ENCODE results near the gene TENT4A.
A peak's percentile ranks its signal among the peaks of the same experiment; 100 is the strongest.

TENT4A gene

DNA sequence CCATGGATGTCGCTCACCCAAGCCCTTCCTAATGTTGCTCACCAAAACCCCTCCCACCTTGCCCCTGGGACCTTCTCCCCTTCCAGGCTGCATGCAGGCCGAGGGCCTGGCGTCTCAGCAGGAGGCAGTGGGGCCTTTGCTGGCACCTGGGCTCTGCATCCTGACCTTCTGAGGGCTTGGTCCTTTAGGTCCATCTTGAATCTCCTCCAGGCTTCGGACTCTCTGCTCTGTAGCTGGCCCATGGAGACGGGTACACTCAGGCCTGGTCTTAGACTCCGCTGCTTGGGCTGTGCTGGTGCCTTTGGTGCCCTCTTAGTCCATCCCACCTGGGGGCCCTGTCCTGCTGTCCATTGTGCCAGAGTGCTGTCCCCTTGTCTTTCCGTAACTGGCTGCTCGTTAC is 14.0 kb downstream of the TENT4A start:
- no peak for DNase-seq (ENCODE audit: low spot score)
- Histone ChIP-seq H3K23ac (ENCODE audit: low read depth, low read length, poor library complexity) (peak overlapping the region; percentile 25), H3K4me2 (ENCODE audit: insufficient read depth, low read length, poor library complexity, severe bottlenecking) (no peak overlapping the region), H3K4me3 (ENCODE audit: low read length in 2 of 2) (no peak overlapping the region), H3K4me1 (ENCODE audit: control insufficient read depth in 2 of 2, insufficient read depth in 1 of 2, low read depth in 1 of 2, low read length in 2 of 2) (peaks cover 17 to 19% of the 10 kb centered on the region in 2 donors), H4K91ac (ENCODE audit: low read depth, low read length, poor library complexity) (no peak overlapping the region), H2BK120ac (ENCODE audit: low read depth, low read length) (no peak overlapping the region), H2AK5ac (ENCODE audit: low read depth, low read length) (peak overlapping the region; percentile 54), H3K27me3 (ENCODE audit: control insufficient read depth in 3 of 3, insufficient read depth in 3 of 3, low read depth in 1 of 3, low read length in 3 of 3) (no peaks in the 10 kb centered on the region), H2BK5ac (ENCODE audit: low read length) (peak overlapping the region; percentile 54), H2BK15ac (ENCODE audit: low read length) (no peak overlapping the region), H3K27ac (replicated peaks; ENCODE audit: low read length) (no peak overlapping the region), H3K9ac (ENCODE audit: low read depth, low read length, poor library complexity) (peak overlapping the region; percentile 27), H3K36me3 (replicated peaks in 1 of 2; ENCODE audit: control insufficient read depth in 2 of 2, insufficient read depth in 2 of 2, low read length in 2 of 2) (peaks cover 4 to 41% of the 10 kb centered on the region in 2 donors), H2BK12ac (ENCODE audit: low read length) (peak overlapping the region; percentile 75), H3K18ac (ENCODE audit: low read length) (no peak overlapping the region), H2AFZ (ENCODE audit: low read length) (no peak overlapping the region), H3K4ac (ENCODE audit: low read length) (no peak overlapping the region), H3K14ac (ENCODE audit: low read length) (no peak overlapping the region), H3K9me3 (replicated peaks in 1 of 2; ENCODE audit: control insufficient read depth in 2 of 2, insufficient read depth in 1 of 2, low read depth in 1 of 2, low read length in 2 of 2) (no peaks in the 10 kb centered on the region), H4K8ac (ENCODE audit: low read depth, low read length) (no peak overlapping the region), H3K79me1 (ENCODE audit: low read depth, low read length) (peaks cover 12% of the 10 kb centered on the region)
- whole genome bisulfite sequencing, 2 donors (ENCODE audit: extremely low coverage in 2 of 2, insufficient read length in 2 of 2, insufficient replicate concordance in 1 of 2) = no CpG with 5 or more reads among the region's 8 CpGs

DNA sequence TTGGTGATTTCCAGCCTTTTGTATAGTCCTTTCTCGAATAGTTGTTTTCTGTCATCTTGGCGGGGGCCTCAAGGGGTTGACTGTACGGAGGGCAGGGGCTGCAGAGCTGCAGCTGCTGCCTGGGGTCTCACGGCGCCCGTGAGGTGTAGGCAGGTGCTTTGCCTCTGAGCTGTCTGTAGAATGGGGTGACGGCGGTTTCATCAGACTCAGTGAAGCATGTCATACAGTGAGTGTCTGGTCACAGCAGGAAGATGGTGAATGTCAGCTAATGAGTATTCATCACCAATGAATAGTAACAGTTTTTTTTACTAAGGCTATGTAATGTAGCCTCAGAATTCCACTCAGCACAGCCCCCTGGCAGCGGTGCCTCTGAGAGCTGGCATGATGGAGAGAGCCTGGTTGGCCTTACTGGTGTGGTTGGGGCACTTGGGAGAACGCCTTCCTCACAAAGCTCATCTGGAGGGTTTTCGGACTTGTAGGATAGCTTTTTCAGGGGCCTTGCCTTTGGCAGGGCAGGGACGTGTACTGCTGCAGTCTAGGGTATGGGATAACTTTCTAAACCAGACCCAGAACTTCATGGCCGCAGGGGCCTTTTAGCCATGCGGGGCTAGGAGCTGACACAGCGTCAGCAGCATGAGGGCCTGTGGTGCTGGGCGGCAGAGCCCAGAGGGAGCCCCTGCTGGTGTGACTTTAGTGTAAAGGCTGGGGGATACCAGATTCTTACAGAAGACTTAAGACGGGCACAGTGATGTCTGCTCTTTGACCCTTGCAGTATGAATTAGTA is 15.0 kb downstream of the TENT4A start:
- no peak overlapping the region for H4K8ac ChIP-seq (ENCODE audit: low read depth, low read length)

GRCh38 chr5:6728795-6729183 is 15.6 kb downstream of the TENT4A start:
- Histone ChIP-seq H3K79me1 (ENCODE audit: low read depth, low read length) (peaks cover 16% of the 10 kb centered on the region), H2BK12ac (ENCODE audit: low read length) (no peak overlapping the region), H3K27ac (replicated peaks; ENCODE audit: low read length) (no peak overlapping the region), H3K4me2 (ENCODE audit: insufficient read depth, low read length, poor library complexity, severe bottlenecking) (no peak overlapping the region), H3K4me1 (ENCODE audit: control insufficient read depth in 2 of 2, insufficient read depth in 1 of 2, low read depth in 1 of 2, low read length in 2 of 2) (peaks cover 17 to 19% of the 10 kb centered on the region in 2 donors), H2AFZ (ENCODE audit: low read length) (no peak overlapping the region), H3K14ac (ENCODE audit: low read length) (no peak overlapping the region), H3K4ac (ENCODE audit: low read length) (no peak overlapping the region), H3K27me3 (ENCODE audit: control insufficient read depth in 3 of 3, insufficient read depth in 3 of 3, low read depth in 1 of 3, low read length in 3 of 3) (no peaks in the 10 kb centered on the region), H3K23ac (ENCODE audit: low read depth, low read length, poor library complexity) (no peak overlapping the region), H2BK5ac (ENCODE audit: low read length) (no peak overlapping the region), H3K36me3 (replicated peaks in 1 of 2; ENCODE audit: control insufficient read depth in 2 of 2, insufficient read depth in 2 of 2, low read length in 2 of 2) (peaks cover 2 to 43% of the 10 kb centered on the region in 2 donors), H3K18ac (ENCODE audit: low read length) (no peak overlapping the region), H2BK120ac (ENCODE audit: low read depth, low read length) (no peak overlapping the region), H3K4me3 (ENCODE audit: low read length in 2 of 2) (no peak overlapping the region), H4K91ac (ENCODE audit: low read depth, low read length, poor library complexity) (no peak overlapping the region), H3K9ac (ENCODE audit: low read depth, low read length, poor library complexity) (no peak overlapping the region), H3K9me3 (replicated peaks in 1 of 2; ENCODE audit: control insufficient read depth in 2 of 2, insufficient read depth in 1 of 2, low read depth in 1 of 2, low read length in 2 of 2) (no peaks in the 10 kb centered on the region), H2BK15ac (ENCODE audit: low read length) (no peak overlapping the region), H4K8ac (ENCODE audit: low read depth, low read length) (no peak overlapping the region), H2AK5ac (ENCODE audit: low read depth, low read length) (no peak overlapping the region)
- WGBS, 2 donors (ENCODE audit: extremely low coverage in 2 of 2, insufficient read length in 2 of 2, insufficient replicate concordance in 1 of 2) = no CpG with 5 or more reads among the region's 1 CpG
- DNase-seq (ENCODE audit: low spot score) = no peak

More for the DNA sequence above, 15.0 kb downstream of the TENT4A start:
- Histone ChIP-seq H3K4me3 (ENCODE audit: low read length in 2 of 2) (no peak overlapping the region), H4K91ac (ENCODE audit: low read depth, low read length, poor library complexity) (no peak overlapping the region), H3K27ac (replicated peaks; ENCODE audit: low read length) (no peak overlapping the region), H3K18ac (ENCODE audit: low read length) (peak overlapping the region; percentile 13), H3K14ac (ENCODE audit: low read length) (no peak overlapping the region), H2BK12ac (ENCODE audit: low read length) (no peak overlapping the region), H3K9me3 (replicated peaks in 1 of 2; ENCODE audit: control insufficient read depth in 2 of 2, insufficient read depth in 1 of 2, low read depth in 1 of 2, low read length in 2 of 2) (no peaks in the 10 kb centered on the region), H2BK120ac (ENCODE audit: low read depth, low read length) (no peak overlapping the region), H2AFZ (ENCODE audit: low read length) (no peak overlapping the region), H3K4ac (ENCODE audit: low read length) (no peak overlapping the region), H2BK5ac (ENCODE audit: low read length) (no peak overlapping the region), H2AK5ac (ENCODE audit: low read depth, low read length) (no peak overlapping the region), H3K27me3 (ENCODE audit: control insufficient read depth in 3 of 3, insufficient read depth in 3 of 3, low read depth in 1 of 3, low read length in 3 of 3) (no peaks in the 10 kb centered on the region), H2BK15ac (ENCODE audit: low read length) (no peak overlapping the region), H3K79me1 (ENCODE audit: low read depth, low read length) (peaks cover 16% of the 10 kb centered on the region), H3K4me1 (ENCODE audit: control insufficient read depth in 2 of 2, insufficient read depth in 1 of 2, low read depth in 1 of 2, low read length in 2 of 2) (peaks cover 17 to 19% of the 10 kb centered on the region in 2 donors), H3K9ac (ENCODE audit: low read depth, low read length, poor library complexity) (no peak overlapping the region), H3K23ac (ENCODE audit: low read depth, low read length, poor library complexity) (no peak overlapping the region), H3K36me3 (replicated peaks in 1 of 2; ENCODE audit: control insufficient read depth in 2 of 2, insufficient read depth in 2 of 2, low read length in 2 of 2) (peaks cover 4 to 44% of the 10 kb centered on the region in 2 donors), H3K4me2 (ENCODE audit: insufficient read depth, low read length, poor library complexity, severe bottlenecking) (no peak overlapping the region)
- no peak for DNase-seq (ENCODE audit: low spot score)
- no CpG with 5 or more reads among the region's 17 CpGs for WGBS, 2 donors (ENCODE audit: extremely low coverage in 2 of 2, insufficient read length in 2 of 2, insufficient replicate concordance in 1 of 2)

- no peak overlapping the region for H3K4ac ChIP-seq (ENCODE audit: low read length)
- DNase-seq (ENCODE audit: low spot score) = no peak
These were observed 16.4 kb downstream of the TENT4A start for GRCh38 chr5:6729386-6730310.

More at GRCh38 chr5:6729386-6730310, 16.4 kb downstream of the TENT4A start:
- Histone ChIP-seq H3K18ac (ENCODE audit: low read length) (no peak overlapping the region), H3K79me1 (ENCODE audit: low read depth, low read length) (peaks cover 21% of the 10 kb centered on the region), H3K14ac (ENCODE audit: low read length) (no peak overlapping the region), H3K27me3 (ENCODE audit: control insufficient read depth in 3 of 3, insufficient read depth in 3 of 3, low read depth in 1 of 3, low read length in 3 of 3) (no peaks in the 10 kb centered on the region), H3K4me2 (ENCODE audit: insufficient read depth, low read length, poor library complexity, severe bottlenecking) (no peak overlapping the region), H4K91ac (ENCODE audit: low read depth, low read length, poor library complexity) (no peak overlapping the region), H2AK5ac (ENCODE audit: low read depth, low read length) (no peak overlapping the region), H2BK15ac (ENCODE audit: low read length) (no peak overlapping the region), H3K36me3 (replicated peaks in 1 of 2; ENCODE audit: control insufficient read depth in 2 of 2, insufficient read depth in 2 of 2, low read length in 2 of 2) (peaks cover 1 to 37% of the 10 kb centered on the region in 2 donors), H3K9ac (ENCODE audit: low read depth, low read length, poor library complexity) (no peak overlapping the region), H2BK120ac (ENCODE audit: low read depth, low read length) (no peak overlapping the region), H3K27ac (replicated peaks; ENCODE audit: low read length) (no peak overlapping the region), H3K4me1 (ENCODE audit: control insufficient read depth in 2 of 2, insufficient read depth in 1 of 2, low read depth in 1 of 2, low read length in 2 of 2) (peaks cover 17 to 19% of the 10 kb centered on the region in 2 donors), H3K9me3 (replicated peaks in 1 of 2; ENCODE audit: control insufficient read depth in 2 of 2, insufficient read depth in 1 of 2, low read depth in 1 of 2, low read length in 2 of 2) (no peaks in the 10 kb centered on the region), H3K4me3 (ENCODE audit: low read length in 2 of 2) (no peak overlapping the region), H4K8ac (ENCODE audit: low read depth, low read length) (no peak overlapping the region), H2BK12ac (ENCODE audit: low read length) (no peak overlapping the region), H3K23ac (ENCODE audit: low read depth, low read length, poor library complexity) (peak overlapping the region; percentile 16), H2AFZ (ENCODE audit: low read length) (no peak overlapping the region), H2BK5ac (ENCODE audit: low read length) (peak overlapping the region; percentile 42)
- WGBS, 2 donors (ENCODE audit: extremely low coverage in 2 of 2, insufficient read length in 2 of 2, insufficient replicate concordance in 1 of 2) = no CpG with 5 or more reads among the region's 12 CpGs
